K562 (cell line): ENCODE measurements around the gene ZNF441. TPM values are rescaled to one million over a fixed set of nuclear protein-coding genes. Genes with fewer than 3 reads are reported as not detected.

Experiments
- CBX5 ChIP-seq: IDR thresholded peaks from 2 replicates; pipeline ENCODE4 v1.6.1; 2014; ENCODE audit warnings: low read depth, borderline replicate concordance
- CREB3 ChIP-seq: fragments of 450-650 bp; conservative IDR thresholded peaks from 2 replicates; pipeline ENCODE4 v1.6.1; 2016; ENCODE audit warnings: missing genetic modification characterization, low read depth, mild to moderate bottlenecking, missing compliant biosample characterization, moderate library complexity
- ETS1 ChIP-seq: conservative IDR thresholded peaks from 2 replicates; pipeline ENCODE4 v1.6.1; 2011; ENCODE audit warnings: low read depth, mild to moderate bottlenecking, low read length; ENCODE audit not compliant: control insufficient read depth
- ETV5 ChIP-seq: sonication (generic); formaldehyde crosslinking; IDR thresholded peaks from 2 replicates; pipeline ENCODE4 v1.4.0; 2020; ENCODE audit warnings: low read depth, mild to moderate bottlenecking, missing genetic modification reagents
- HCFC1 ChIP-seq: IDR thresholded peaks from 2 replicates; pipeline ENCODE4 v1.6.1; 2012; ENCODE audit warnings: low read depth, low read length, improper control_type of control experiment
- HDAC2 ChIP-seq: fragments of 450-650 bp; IDR thresholded peaks from 2 replicates; pipeline ENCODE4 v1.6.1; 2016; ENCODE audit warnings: mild to moderate bottlenecking
- HOMEZ ChIP-seq: fragments of 250-450 bp; sonication (Bioruptor Pico); IDR thresholded peaks from 2 replicates; pipeline ENCODE4 v1.4.0; 2020; ENCODE audit warnings: mild to moderate bottlenecking, moderate library complexity
- MTA3 ChIP-seq: fragments of 450-650 bp; formaldehyde crosslinking; IDR thresholded peaks from 2 replicates; pipeline ENCODE4 v1.6.1; 2017; ENCODE audit warnings: mild to moderate bottlenecking, borderline replicate concordance
- POU5F1 ChIP-seq: fragments of 150-350 bp; IDR thresholded peaks from 2 replicates; pipeline ENCODE4 v1.6.1; 2014; ENCODE audit warnings: borderline replicate concordance, low read length, low read depth, mild to moderate bottlenecking; ENCODE audit not compliant: partially characterized antibody
- PRPF4 ChIP-seq: fragments of 200-400 bp; formaldehyde crosslinking; IDR thresholded peaks from one replicate; pipeline ENCODE4 v1.6.1; 2017; ENCODE audit warnings: low read length, low read depth, mild to moderate bottlenecking; ENCODE audit not compliant: insufficient read depth, poor library complexity, severe bottlenecking
- RBFOX2 ChIP-seq: fragments of 200-400 bp; formaldehyde crosslinking; IDR thresholded peaks from 2 replicates; pipeline ENCODE4 v1.6.1; 2017; ENCODE audit warnings: low read depth, mild to moderate bottlenecking, low read length, moderate library complexity
- SNAPC5 ChIP-seq: fragments of 250-450 bp; sonication (Bioruptor Pico); IDR thresholded peaks from 2 replicates; pipeline ENCODE4 v1.8.0; 2021; ENCODE audit warnings: moderate library complexity, mild to moderate bottlenecking, inconsistent platforms
- SUPT5H ChIP-seq: fragments of 450-650 bp; IDR thresholded peaks from 2 replicates; pipeline ENCODE4 v1.6.1; 2016
- THAP12 ChIP-seq: fragments of 250-450 bp; sonication (Bioruptor Pico); IDR thresholded peaks from 2 replicates; pipeline ENCODE4 v1.9.0; 2021; ENCODE audit warnings: mild to moderate bottlenecking, inconsistent platforms
- ZNF165 ChIP-seq: fragments of 250-450 bp; sonication (Bioruptor Pico); IDR thresholded peaks from 2 replicates; pipeline ENCODE4 v1.4.0; 2020; ENCODE audit warnings: borderline replicate concordance
- ZNF197 ChIP-seq: fragments of 200-800 bp; sonication (Bioruptor generic); IDR thresholded peaks from 2 replicates; pipeline ENCODE4 v1.6.1; 2016; ENCODE audit warnings: low read depth, missing genetic modification characterization, missing compliant biosample characterization
- ZNF655 ChIP-seq: fragments of 250-450 bp; sonication (Bioruptor Pico); IDR thresholded peaks from 2 replicates; pipeline ENCODE4 v1.5.0; 2021
- ZSCAN32 ChIP-seq: fragments of 450-650 bp; formaldehyde crosslinking; IDR thresholded peaks from 2 replicates; pipeline ENCODE4 v1.4.0; 2020; ENCODE audit warnings: mild to moderate bottlenecking, moderate library complexity
- polyA plus RNA-seq, 8 experiments: library from polyadenylated mRNA; depleted of rRNA in 4 of 8; stranded (reverse) in 5 of 8; unstranded in 3 of 8; fragments of >200 nt; fragmentation: Nextera tagmentation in 2 of 8; fragmentation: Illumina TruSeq in 1 of 8; extraction: Ambion mirVana in 2 of 8; extraction: Trizol in 1 of 8; gene quantifications; 2 replicates each; pipeline versions ENCODE4 v1.2.1 to v1.2.3, GENCODE V29; 2011 to 2014; ENCODE audit warnings: inconsistent platforms in 1 of 8, missing spikeins in 1 of 8
- total RNA-seq, 7 experiments: library from RNA; depleted of rRNA in 6 of 7; stranded (reverse); fragments of >200 nt in 6 of 7; fragmentation: Illumina TruSeq in 2 of 7; extraction: Trizol in 2 of 7; gene quantifications; 2 replicates each; pipeline versions ENCODE4 v1.2.1 to v1.2.3, GENCODE V29; 2011 to 2021; ENCODE audit warnings: low replicate concordance in 1 of 7

The ZNF441 gene
- total and polyA plus RNA-seq, 9 of the 15 experiments (the other 6 are each of a cell fraction or from before 2014, with no cell fraction given), result 1.9 to 14.0 (median 7.8) TPM

- TF ChIP-seq ETS1 (peak; percentile 56), CREB3 (no peak), ZNF165 (CRISPR knock-in tag) (no peak), HOMEZ (CRISPR knock-in tag) (no peak), SNAPC5 (CRISPR knock-in tag) (no peak), ZNF197 (CRISPR knock-in tag) (no peak), RBFOX2 (peak; percentile 95), PRPF4 (no peak), HCFC1 (no peak; the same call in 1 of the 2 replicates), SUPT5H (peak; percentile 83), HDAC2 (no peak), POU5F1 (no peak), ETV5 (CRISPR knock-in tag) (peak; percentile 51; the same call in 1 of the 2 replicates), THAP12 (CRISPR knock-in tag) (peak; percentile 49; the same call in 1 of the 2 replicates), ZSCAN32 (no peak), MTA3 (peak; percentile 76; the same call in 1 of the 2 replicates), ZNF655 (no peak), CBX5 (0 out of 2 replicates have a peak, but pooled peaks have one; percentile 7)
These were observed at the start of gene ZNF441 (continued) for GRCh38 chr19:11766597-11767591.
